GM18517 (cell line): ENCODE results near the gene ANO8.
"Not testable (repeated sequence)": the region's sequence is repeated elsewhere in the genome, so short reads cannot be mapped to it uniquely, and the experiment has no call there.

ENCODE experiments used
- ATAC-seq: cut with Tn5 transposase; IDR thresholded peaks from one replicate; pipeline ENCODE4 v1.9.1; 2021; ENCODE audit warnings: mild to moderate bottlenecking, moderate library complexity; ENCODE audit not compliant: unreplicated experiment

ANO8 gene

DNA sequence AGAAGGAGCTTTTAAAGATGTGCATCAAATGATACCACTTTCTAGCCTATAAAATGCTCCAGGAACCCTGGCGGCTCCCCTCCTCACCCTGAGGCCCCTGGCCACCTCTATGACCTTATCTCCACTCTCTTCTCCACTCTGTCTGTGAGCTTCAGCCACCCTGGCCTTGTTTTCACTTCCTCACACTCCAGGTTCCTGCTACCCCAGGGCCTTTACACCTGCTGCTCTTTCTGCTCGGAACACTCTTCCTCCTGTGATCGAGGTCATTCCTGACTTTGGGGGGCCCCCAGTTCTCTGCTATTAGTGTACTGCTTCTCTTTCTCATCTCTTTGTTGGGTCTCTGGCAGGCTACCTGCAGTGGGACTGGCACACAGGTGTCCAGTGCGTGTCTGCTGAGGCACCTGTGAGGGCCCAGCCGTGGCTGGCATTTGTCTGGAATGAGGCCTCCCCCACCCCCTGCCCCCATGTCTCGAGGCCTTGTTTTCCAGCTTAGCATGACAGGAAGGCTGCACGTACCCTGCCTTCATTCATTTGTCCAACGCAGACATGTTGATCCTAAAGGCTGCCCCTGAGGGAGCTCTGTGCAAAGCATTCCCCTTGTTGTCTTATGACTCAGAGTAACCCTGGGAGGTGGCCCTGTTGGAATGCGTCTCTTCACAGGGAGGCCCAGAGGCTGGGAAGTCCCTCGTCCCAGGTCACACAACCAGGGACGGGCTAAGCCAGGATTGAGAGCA, 23.0 kb downstream of the ANO8 start:
- ATAC-seq = no peak

DNA sequence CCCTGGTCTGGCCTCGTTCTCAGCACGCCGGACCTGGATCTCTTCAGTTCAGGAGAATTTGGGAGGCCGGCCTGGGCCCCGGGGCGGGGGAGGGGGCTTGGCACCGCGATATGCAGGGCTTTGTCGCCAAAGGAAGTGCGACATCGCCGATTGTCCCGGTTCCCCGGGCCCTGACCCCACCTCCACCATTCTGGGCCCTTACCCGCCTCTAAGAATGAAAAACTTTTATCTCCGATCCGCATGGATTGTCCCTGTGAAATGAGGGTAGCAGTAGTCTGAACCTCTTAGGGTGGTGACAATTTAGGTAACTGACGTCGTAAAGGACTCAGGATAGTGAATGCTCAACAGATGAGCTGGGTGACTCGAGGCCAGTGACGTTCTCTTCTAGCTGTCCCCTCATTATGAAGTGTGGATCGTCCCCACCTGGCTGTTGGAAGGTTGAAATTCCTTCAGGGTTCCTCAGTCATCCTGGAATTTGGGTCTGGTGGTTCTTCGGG, 24.6 kb downstream of the ANO8 start:
- no peak for ATAC-seq

DNA sequence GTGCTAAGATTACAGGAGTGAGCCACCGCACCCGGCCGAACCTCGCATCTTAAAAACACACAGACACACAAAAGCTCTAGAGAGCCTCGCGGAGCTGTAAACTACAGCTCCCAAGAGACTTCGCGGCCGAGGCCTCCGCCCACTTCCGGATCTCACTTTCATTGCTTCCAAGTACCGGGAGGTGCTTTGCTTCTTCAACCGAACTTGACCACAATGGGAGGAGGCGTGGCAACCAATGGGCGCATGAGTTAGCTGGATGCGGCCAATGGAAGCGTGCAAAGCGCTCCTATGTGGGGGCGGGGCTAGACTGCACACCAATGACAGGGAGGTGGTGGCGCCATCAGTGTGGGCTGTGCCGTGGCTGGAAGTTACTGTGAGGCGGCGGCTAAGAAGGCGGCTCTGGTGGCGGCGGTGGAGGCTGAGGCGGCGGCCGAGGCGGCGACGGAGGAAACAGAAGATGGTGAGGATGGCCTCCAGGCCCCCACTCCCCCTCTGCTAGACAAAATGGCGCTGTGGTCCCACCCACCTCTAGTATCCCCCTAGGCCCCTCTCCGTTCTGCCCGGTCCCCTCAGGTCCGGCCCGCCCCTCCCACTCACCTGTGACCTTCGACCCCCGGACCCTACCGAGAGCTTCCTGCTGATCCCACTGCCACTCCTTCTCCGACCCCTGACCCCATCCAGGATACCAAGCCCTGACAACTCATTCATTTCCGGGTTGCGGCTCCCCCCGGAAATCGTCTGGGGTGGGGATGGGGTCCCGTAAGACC, 25.3 kb downstream of the ANO8 start, which contains the start of gene DDA1:
TSS of gene DDA1 (plus strand) at position 366 of the 767 bp plus-strand sequence. CDS start at position 458, 92 bp downstream.
- ATAC-seq = peak; percentile 47

DNA sequence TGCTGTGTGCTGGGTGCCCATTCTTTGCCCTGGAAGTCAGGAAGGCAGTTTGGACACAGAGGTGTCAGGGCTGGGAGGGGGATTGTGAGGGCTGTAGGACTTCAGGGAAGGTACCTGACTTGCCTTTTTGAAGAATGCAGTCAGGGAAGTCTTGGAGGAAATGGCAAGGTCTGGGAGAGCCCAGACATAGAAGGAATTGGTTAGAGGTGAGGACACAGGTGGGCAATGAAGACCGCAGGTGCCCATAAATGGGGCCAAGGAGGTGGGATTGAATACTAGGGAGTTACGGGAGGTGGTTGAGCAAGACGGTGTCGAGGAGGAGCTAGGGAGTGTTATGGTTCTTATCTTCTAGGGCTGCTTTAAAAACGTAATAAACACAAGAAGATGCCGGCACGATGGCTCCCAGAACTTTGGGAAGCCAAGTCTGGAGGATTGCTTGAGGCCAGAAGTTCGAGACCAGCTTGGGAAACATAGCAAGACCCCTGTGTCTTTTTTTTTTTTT, 26.7 kb downstream of the ANO8 start:
- no peak for ATAC-seq

DNA sequence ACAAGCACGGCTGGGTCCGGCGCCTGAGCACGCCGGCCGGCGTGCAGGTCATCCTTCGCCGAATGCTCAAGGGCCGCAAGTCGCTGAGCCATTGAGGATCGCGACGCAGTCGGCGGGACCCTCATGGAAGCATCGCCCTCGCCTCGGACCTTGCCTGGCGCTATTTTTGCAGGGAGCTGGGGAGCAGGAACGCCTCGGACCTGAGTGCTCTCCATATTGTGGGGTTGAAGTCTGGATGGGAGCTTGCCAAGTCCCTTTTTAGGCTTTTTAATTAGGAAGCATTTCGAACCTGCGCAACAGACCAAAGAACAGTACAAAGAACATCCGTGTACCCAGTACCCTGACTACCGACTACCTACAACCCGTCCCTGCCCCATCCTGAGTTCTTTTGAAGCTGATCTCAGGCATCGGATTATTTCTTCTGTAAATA, 28.4 kb downstream of the ANO8 start:
- no peak for ATAC-seq

DNA sequence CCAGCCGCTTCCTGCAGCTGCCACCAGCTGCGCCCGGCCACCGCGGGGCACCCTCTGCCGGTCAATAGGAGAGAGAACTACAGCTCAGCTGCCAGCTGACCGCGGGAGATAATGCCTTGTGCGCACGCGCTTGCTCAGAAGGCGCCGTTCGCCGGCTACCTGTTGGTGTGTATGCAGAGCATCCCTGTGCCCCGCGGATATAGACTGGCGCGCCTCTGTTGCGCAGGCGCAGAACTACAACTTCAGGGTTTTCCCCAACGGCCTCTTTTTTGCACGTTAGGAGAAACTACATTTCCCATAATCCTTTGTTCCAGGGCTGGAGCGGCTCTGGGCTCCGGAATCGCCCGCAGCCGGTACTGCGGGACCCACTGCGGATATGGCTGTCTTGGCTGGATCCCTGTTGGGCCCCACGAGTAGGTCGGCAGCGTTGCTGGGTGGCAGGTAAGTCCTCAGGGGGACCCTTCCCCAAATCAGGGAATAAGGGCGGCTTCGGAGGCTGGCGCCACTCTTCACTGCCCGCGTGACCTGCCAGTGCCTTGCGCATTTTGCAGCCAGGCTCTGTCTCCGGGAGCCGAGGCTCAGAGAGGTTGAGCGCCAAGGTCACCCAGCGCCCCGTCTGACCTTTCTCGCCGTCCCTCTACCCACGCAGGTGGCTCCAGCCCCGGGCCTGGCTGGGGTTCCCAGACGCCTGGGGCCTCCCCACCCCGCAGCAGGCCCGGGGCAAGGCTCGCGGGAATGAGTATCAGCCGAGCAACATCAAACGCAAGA, 29.0 kb downstream of the ANO8 start, which contains the start of gene MRPL34:
TSS of gene MRPL34 (plus strand) at position 356 of the 768 bp plus-strand sequence. CDS start at position 377, 21 bp downstream.
- ATAC-seq = peak; percentile 72

DNA sequence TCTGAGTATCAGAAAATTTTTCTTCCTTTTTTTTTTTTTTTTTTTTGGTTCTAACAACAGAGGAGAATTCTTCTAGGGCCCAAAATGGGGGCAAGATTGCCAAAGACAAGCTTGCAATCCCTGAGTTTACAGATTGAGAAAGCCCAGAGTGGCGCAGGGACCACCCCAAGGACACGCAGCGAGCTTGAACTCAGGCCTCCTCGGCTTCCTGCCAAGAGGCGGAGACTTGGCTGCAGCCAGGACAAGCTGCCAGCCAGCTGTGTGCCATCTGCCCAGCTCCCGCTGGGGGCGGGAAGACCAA, 29.5 kb downstream of the ANO8 start:
- ATAC-seq = no peak

DNA sequence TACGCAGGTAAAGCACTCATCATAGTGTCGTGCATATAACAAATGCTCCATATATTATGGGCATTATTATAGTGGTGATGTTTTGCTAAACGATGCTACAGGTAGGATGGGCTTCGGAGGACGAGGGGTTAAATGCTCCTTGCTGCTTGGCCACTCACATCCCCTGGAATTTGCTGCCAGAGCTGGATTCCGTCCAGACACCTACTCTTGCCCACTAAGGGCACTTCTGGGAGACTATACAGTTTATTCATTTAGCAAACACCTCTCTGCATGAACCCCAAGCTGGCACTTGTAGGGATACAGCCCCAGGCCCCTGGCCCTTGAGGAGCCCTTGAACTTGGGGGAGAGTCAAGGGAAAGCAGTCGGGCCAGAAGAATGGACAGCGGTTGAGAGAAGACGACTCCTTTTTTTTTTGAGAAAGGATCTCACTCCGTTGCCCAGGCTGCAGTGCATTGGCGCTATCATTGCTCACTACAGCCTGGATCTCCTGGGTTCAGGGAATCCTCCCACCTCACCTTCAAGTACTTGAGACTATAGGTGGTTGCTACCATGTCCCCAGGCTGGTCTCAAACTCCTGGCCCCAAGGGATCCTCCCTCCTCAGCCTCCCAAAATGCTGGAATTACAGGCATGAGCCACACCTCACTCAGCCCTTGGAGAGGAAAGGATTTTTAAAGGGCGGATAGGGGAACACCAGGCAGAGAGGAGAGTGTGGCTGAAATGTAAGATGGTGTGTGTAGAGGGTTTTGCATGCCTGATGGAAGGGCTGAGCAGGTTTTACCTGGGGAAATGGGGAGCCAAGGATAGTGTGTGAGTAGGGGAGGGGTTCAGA, 30.1 kb downstream of the ANO8 start:
- no peak for ATAC-seq

DNA sequence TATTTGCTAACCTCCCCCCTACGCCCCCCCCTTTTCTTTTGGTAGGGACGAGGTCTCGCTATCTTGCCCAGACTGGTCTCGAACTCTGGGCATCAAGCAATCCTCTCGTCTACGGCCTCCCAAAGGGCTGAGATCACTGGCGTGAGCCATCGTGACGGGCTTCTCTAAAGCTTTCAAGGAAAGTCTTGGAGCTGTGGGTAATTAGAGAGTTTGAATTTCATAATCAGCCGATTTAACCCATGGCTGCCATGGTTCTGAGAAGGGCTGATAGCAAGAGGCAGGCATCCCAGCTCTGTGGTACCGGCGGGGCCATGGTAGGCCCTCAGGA, 30.8 kb downstream of the ANO8 start:
- ATAC-seq = no peak

DNA sequence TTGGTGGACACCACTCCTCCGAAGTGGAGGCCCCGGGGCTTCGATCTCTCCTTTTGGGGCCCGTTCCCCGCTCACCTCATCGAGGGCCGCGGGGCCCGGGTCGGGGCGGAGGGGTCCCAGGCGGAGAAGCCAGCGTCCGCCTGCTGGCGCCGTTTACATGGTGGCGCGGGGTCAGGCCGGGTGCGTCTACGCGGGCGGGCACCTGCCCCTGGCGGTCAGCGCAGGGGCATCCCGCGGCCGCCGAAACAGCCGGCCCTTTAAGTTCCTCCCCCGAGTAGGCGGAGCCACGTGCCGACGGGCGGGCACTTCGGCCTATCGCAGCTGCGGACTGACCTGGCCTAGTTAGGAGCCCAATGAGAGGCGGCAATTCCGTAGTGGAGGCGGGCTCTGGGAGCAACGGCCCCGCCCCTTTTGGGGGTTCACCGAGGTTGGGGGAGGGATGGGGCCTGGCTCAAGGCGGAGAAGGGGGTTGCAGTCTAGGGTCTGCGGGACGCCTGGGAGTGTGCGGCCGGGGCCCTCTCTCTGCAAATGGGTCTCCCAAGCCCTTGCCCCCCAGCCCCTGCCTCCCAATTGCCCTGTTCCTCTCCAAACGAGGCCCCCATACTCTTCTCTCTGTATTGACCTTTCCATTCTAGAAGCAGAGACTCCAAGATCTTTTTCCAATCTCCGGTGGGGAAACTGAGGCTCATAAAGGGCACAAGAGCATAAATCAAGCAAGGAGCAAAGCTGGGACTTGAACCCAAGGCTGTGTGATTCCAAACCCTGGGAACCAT, 31.3 kb downstream of the ANO8 start, which contains the start of gene ABHD8:
TSS of gene ABHD8 (minus strand) at position 259 of the 773 bp plus-strand sequence. CDS start 1,809 bp downstream, outside the sequence.
- ATAC-seq = peak; percentile 48

DNA sequence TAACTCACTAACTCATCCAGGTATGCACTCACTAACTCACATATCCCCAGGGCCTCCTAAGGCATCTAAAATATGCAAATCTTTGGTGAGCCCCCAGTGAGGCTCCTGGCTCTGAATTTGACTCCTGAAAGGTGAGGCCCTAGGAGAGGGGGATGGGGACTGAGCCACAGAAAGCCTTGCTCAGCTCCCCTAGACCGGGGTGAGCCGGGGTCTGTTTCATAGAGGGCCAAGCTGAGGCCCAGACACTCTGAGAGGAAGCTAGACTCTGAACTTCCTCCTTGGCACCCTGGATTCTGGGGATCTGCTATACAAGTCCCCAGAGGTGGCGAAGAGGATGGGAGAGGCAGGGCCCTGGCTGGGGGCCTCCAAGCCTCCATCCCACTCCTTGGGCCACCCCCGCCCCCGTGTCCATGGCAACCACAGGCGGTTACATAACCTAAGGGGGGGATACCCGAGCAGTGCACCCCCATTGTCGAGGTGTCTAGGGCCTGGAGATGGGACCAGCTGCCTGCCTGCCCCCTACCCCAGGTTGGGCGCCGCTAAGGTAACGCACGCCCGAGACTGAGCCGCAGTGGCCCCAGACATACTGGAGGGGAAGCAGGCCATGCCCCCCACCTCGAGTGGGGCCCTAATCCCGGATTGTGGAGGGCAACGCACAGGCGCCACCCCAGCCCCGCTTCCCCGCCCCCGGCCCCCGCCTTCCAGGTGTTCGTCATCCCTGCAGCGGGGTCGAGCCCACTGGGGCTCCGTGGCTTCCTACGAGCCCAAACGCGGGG, 32.1 kb downstream of the ANO8 start:
- no peak for ATAC-seq

DNA sequence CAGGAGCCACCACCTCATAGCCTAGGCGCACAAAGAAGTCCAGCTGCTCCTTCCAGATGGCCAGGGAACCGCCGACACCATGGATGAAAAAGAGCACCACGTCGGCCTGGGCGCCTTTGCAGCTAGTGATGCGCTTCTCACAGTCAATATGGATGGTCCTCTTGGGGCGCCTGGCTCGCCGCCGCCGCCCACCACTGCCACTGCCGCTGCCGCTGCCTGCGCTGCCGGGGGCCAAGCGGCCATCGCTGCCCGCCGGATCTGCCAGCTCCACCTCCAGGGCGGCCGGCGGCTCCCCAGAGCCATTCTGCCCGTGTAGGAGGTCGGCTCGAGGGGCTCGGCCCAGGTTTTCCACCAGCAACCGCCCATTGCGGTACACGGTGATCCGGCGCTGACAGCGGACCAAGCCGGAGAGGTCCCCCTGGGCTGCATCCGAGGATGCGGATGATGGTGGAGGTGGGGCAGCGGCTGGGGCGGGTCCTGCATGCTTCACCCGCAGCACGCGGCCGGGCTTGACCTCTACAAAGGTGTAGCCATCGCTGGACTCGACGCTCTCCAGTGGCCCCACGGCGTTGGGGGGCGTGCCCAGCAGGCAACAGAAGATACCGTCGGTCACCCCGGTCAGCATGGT, 33.5 kb downstream of the ANO8 start:
- no peak for ATAC-seq

DNA sequence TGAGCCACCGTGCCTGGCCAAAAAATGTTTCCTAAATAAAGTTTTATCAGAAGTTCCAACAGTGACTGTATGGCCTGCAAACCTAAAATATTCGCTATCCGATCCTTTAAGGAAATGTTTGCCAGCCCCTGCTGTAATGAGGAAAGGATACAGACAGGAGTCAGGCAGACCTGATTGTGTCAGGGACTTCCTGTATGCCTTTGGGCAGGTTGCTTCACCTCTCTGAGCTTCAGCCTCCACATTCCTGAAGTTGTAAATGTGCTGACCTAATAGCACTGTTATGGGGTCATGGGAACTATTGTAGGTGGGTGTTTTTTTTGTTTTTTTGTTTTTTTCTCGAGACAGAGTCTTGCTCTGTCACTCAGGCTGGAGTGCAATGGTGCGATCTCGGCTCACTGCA, 37.7 kb downstream of the ANO8 start:
- ATAC-seq = no peak

DNA sequence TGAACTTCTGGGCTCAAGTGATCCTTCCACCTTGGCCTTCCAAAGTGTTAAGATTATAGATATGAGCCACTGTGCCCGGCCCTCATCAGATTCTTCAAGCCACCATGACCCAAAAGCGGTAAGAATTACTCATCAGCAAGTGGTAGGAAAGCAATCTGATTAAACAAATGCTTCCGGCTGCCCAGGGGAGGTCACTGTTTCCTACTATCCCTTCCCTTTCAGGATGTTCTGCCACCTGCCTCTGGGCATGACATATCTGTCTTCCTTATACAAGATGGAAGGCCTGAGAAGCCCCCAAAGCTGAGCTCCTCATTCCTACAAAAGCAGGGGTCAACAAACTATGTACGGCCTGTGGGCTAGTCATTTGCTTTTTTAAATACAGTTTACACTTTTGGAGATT, 38.4 kb downstream of the ANO8 start:
- no peak for ATAC-seq

DNA sequence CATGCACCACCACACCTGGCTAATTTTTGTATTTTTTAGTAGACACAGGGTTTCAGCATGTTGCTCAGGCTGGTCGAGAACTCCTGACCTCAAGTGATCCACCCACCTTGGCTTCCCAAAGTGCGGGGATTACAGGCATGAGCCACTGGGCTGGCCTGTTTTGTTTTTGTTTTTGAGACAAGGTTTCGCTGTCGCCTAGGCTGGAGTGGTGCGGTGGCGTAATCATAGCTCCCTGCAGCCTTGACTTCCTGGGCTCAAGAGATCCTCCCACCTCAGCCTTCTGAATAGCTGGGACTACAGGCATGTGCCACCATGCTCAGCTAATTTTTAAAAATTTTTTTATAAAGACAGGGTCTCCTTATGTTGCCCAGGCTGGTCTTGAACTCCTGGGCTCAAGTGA, 39.1 kb downstream of the ANO8 start:
- ATAC-seq = not testable (repeated sequence)

DNA sequence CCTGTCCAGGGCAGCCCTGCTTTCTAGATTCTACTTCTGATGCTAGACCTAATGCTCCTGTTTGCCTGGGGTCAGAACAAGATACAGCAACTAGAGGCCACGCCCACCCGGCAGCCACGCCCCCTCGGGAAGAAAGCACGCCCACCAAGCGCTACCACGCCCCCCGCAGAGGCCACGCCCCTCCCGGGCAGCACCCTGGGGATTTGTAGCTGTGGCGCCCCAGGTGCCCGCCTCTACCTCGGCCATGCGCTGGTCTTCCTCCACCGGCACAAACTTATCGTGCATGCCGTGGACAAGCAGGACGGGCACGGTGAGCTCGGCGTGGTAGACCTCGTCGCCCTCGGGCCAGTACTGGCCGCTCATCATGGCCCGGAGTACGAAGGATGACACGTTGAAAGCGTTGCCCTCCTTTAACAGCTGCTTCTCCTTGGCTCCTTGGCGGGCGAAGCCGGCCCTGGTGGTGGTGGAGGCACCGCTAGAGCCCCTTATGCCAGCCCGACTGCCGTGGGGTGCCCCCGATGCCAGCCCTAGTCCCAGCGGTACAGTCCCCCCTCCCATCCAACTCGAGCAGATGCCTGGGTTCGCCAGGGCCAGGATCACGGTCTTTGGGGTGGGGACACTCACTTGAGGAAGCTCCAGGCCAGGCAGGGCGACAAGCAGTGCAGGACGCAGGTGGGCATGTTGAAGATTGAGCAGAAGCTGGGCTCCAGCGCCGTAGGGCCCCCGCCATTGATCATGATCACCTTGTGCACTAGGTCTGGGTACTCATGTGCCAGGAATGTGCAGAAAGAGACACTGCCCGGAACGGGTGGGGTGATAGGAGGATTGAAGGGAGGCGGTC, 40.4 kb downstream of the ANO8 start:
- ATAC-seq = no peak

DNA sequence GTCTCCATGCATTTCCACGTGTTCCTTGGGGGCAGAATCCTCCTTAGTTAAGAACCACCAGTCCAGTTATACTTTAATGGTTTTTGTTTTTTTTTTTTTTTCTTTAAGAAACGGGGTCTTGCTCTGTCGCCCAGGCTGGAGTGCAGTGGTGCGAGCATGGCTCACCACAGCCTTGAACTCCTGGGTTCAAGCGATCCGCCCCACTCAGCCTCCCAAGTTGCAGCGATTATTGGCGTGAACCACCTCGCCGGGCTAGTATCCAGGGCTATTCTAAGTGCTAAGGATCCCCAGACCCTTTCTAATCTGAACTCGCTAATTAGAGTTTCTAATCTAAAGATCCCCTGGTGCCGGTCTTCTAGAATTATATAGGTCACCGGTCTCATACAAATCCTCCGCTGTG, 41.0 kb downstream of the ANO8 start:
- ATAC-seq = no peak
